Activated CD4-positive, alpha-beta T cell treated with anti-CD3 and anti-CD28 coated beads for 36 hours (primary cell): ENCODE data around the gene GDI1. TPM values are rescaled to one million over a fixed set of nuclear protein-coding genes. Genes with fewer than 3 reads are reported as not detected.
"Not testable (repeated sequence)": the region's sequence is repeated elsewhere in the genome, so short reads cannot be mapped to it uniquely, and the experiment has no call there.

Source experiments
- ATAC-seq: fragments of 200-7000 bp; cut with Tn5 transposase; one replicate; pipeline ENCODE4 v1.10.0; 2021; ENCODE audit warnings: mild to moderate bottlenecking, moderate library complexity
- CTCF ChIA-PET: fragments of 350-600 bp; sonication (Branson Sonifier 250); formaldehyde crosslinking; loops from one replicate; lab custom pipeline; 2021; ENCODE audit warnings: antibody characterized with exemption; lab: Charles Lee
- POLR2A ChIA-PET: fragments of 350-600 bp; sonication (Branson Sonifier 250); formaldehyde crosslinking; loops from one replicate; lab custom pipeline; 2021; ENCODE audit warnings: antibody characterized with exemption, inconsistent platforms; lab: Charles Lee
- DNase-seq: peaks from one replicate; pipeline ENCODE4 v3.0.0-alpha.2; 2020
- H3K27ac Mint-ChIP-seq: one replicate; pipeline ENCODE4 v1.8.0; 2021; ENCODE audit warnings: mixed read lengths
- H3K27me3 Mint-ChIP-seq: one replicate; pipeline ENCODE4 v1.8.0; 2021; ENCODE audit warnings: mixed read lengths
- H3K36me3 Mint-ChIP-seq: one replicate; pipeline ENCODE4 v1.8.0; 2021; ENCODE audit warnings: low read depth, mixed read lengths
- H3K4me1 Mint-ChIP-seq: one replicate; pipeline ENCODE4 v1.8.0; 2021; ENCODE audit warnings: mixed read lengths
- H3K4me3 Mint-ChIP-seq: one replicate; pipeline ENCODE4 v1.8.0; 2021; ENCODE audit warnings: mild to moderate bottlenecking, moderate library complexity, mixed read lengths
- H3K9me3 Mint-ChIP-seq: one replicate; pipeline ENCODE4 v1.8.0; 2021; ENCODE audit warnings: low read depth, mixed read lengths
- intact Hi-C, 2 experiments: fragments of 100-400 bp; cut with DNase I in 1 of 2; cut with micrococcal nuclease in 1 of 2; formaldehyde crosslinking; loops; one replicate each; pipeline versions ENCODE4 v1.14.2 to v1.15.1; 2022 to 2024; cut with DNase I, micrococcal nuclease
- total RNA-seq, 2 experiments: library from RNA; stranded (reverse); gene quantifications; one replicate each; pipeline ENCODE4 v1.2.3, GENCODE V29; 2021

The GDI1 gene
- total RNA-seq, 2 experiments from 2014 or later, result 100 to 117 TPM

DNA sequence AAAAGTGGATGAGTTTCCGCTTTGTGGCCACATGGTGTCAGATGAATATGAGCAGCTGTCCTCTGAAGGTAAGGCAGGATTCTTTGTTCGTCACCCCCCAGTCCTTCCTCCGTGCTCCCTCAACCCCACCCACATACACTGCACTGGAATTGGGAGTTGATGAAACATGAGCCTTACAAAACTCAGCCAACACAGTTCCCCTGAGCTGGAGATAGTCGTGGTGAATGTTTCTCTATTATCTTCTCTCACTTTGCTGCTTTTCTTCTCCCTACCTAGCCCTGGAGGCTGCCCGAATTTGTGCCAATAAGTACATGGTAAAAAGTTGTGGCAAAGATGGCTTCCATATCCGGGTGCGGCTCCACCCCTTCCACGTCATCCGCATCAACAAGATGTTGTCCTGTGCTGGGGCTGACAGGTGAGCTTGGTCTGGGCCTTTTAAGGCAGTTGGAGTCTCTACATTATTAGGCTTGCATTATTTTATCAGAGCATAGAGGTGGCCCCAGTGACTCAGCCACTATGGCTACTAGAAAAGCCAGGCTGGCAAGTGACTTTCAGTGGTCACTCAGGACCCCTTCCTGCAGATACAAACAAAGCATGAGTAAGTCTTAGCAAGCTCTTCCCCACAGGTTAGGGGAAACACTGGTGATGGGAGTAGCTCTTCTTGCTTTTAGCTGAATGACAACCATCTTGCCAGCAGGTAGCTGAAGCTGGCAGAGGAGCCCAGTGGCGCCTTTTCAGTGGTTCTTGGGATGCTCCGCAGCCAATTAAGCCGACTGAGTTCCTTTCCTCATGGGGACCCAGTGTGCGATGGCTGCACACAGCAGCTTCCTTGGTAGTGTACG lies 37.2 kb upstream of the GDI1 start:
- no peak for ATAC-seq
- ChIA-PET POLR2A (interaction anchor here (1.7 kb wide), 1 partner anchor 29 kb away, joined by 3 read pairs; no protein-coding TSS in a partner anchor), CTCF (interaction anchor here (1.9 kb wide), 1 partner anchor 11 kb away, joined by 9 read pairs; the partner anchor contains the start of gene TAFAZZIN)
- H3K27me3 Mint-ChIP-seq, result no peaks in the 10 kb centered on the region
- no peaks in the 10 kb centered on the region for H3K4me1 Mint-ChIP-seq
- H3K9me3 Mint-ChIP-seq, result no peaks in the 10 kb centered on the region
- intact Hi-C loops, result loop anchor here in 1 of 2 experiments (2.0 kb wide), 2 partner anchors 29 to 37 kb away; partner anchors contain the start of genes ATP6AP1 and GDI1
- H3K27ac Mint-ChIP-seq, result peak overlapping the region; percentile 100
- peak; percentile 50 for DNase-seq
- H3K36me3 Mint-ChIP-seq, result peaks cover 35% of the 10 kb centered on the region
- H3K4me3 Mint-ChIP-seq, result peak overlapping the region; percentile 99

DNA sequence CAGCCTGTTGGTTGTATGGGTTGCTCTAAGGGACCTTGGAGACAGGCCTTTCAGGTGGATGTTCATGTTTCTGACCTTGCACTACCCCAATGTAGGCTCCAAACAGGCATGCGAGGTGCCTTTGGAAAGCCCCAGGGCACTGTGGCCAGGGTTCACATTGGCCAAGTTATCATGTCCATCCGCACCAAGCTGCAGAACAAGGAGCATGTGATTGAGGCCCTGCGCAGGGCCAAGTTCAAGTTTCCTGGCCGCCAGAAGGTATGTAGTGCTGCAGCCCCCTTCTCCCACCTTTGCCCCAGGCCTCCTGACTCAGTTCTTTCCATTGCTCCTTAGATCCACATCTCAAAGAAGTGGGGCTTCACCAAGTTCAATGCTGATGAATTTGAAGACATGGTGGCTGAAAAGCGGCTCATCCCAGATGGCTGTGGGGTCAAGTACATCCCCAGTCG lies 36.6 kb upstream of the GDI1 start:
- Mint-ChIP-seq H3K36me3 (peaks cover 35% of the 10 kb centered on the region), H3K4me3 (peak overlapping the region; percentile 99), H3K27ac (peak overlapping the region; percentile 100)
- intact Hi-C loops, DNase-seq, H3K4me1 Mint-ChIP-seq, ATAC-seq, H3K27me3 Mint-ChIP-seq, H3K9me3 Mint-ChIP-seq: not testable (repeated sequence)
- CTCF ChIA-PET, result interaction anchor here (1.9 kb wide), 1 partner anchor 10 kb away, joined by 9 read pairs; the partner anchor contains the start of gene TAFAZZIN
- POLR2A ChIA-PET, result interaction anchor here (1.7 kb wide), 1 partner anchor 29 kb away, joined by 3 read pairs; no protein-coding TSS in a partner anchor

DNA sequence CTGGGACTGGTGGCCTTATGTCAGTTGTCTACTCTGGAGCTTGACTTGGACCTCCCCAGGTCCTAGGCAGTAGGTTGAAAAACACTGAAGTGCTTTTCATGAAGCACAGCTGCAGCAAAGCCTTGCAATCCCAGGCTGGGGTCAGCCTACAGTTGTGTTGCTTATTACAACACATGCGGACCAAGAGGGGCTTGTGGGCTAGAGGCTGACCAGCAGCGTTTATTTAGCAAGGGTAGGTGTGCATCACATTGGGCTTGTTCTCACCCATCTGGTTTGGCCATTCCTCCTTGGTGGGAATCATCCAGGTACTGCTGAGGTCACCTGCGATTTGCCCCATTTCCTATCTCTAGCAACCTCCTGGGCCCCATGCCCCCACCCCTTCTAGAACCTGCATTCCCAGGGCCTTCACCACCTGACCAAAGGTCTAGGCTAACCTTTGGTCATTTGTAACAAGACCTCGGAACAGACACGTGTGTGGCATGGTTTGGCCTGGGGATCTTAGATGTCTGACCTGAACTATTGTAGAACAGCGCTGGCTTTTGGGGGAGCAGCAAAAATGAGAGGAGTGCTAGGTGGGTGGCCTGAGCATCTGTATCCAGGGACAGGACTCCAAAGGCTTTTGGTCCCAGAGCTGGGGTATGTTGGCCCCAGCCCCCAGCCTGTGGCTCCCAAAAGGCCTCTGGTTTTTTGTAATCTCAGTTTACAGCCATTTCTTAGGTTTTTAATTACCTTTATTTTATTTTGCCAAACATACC lies 35.7 kb upstream of the GDI1 start:
- ChIA-PET CTCF (no interaction called here), POLR2A (no interaction called here)
- ATAC-seq, result no peak
- Mint-ChIP-seq H3K9me3 (no peaks in the 10 kb centered on the region), H3K36me3 (peaks cover 35% of the 10 kb centered on the region), H3K27ac (peak overlapping the region; percentile 100), H3K4me3 (peak overlapping the region; percentile 99), H3K4me1 (no peaks in the 10 kb centered on the region), H3K27me3 (no peaks in the 10 kb centered on the region)
- DNase-seq, result peak; percentile 23
- intact Hi-C loops, result no loop called here

DNA sequence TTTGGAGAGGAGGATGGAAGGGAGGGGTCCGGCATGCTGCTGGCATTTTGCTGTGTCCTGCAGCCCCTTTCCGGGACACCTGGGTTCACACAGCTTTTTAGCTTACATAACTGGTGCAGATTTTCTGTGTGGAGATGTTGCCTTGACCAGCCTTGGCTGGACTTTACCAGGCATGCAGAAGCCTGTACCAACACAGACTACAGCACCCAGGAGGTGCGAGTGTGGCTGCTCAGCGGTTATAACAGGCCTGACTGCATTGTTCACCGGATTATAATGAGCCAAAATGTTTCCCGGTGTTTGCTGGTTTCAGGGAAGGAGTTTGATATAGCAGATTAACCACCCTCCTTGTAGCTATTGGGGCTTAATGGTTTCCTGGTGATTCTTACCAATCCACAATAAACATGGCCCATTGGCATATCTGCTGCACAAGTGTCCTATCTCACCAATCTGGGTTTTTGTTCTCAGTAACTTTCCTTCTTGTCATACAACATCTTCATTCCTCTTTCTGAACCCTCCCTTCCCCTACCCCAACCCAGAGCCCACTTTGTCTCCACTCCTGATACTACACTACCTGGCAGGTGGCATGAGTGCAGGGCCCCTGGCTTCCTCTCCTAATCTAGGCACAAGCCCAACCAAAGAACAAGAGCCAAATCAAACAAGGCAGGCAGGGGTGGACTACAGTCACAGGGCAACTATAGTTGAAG lies 34.9 kb upstream of the GDI1 start:
- H3K27me3 Mint-ChIP-seq, result no peaks in the 10 kb centered on the region
- H3K9me3 Mint-ChIP-seq, result no peaks in the 10 kb centered on the region
- H3K36me3 Mint-ChIP-seq, result peaks cover 35% of the 10 kb centered on the region
- no peak overlapping the region for H3K4me3 Mint-ChIP-seq
- CTCF ChIA-PET, result no interaction called here
- ATAC-seq (no peak), DNase-seq (no peak)
- POLR2A ChIA-PET, result no interaction called here
- intact Hi-C loops, result no loop called here
- H3K4me1 Mint-ChIP-seq, result no peaks in the 10 kb centered on the region
- no peak overlapping the region for H3K27ac Mint-ChIP-seq

DNA sequence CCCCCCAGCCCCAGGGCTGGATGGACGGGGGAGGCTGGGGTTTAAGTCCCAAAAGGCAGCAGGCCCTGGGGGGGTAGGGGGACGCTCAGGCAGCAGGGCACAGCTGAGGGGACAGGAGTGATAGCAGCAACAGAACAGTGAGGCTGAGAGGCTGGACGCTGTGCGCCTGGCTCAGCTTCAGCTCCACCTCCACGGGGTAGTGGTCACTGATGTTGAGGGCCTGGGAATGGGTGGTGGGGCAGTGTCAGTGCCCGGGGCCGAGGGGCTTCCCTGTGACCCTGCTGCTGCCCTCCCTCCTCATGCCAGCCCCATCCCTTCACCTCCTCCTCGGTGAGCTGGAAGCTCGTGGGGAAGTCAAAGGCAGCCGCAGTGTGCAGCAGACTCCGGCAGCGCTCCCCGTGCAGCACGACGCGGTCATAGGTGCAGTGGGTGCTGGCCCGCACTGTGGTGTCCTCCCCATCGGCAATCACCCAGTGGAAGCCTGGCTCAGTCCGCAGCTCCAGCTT lies 34.3 kb upstream of the GDI1 start:
- Mint-ChIP-seq H3K36me3 (peaks cover 35% of the 10 kb centered on the region), H3K27me3 (no peaks in the 10 kb centered on the region), H3K27ac (no peak overlapping the region), H3K4me1 (no peaks in the 10 kb centered on the region), H3K4me3 (no peak overlapping the region), H3K9me3 (no peaks in the 10 kb centered on the region)
- intact Hi-C loops, result no loop called here
- POLR2A ChIA-PET, result no interaction called here
- no peak for ATAC-seq
- DNase-seq, result no peak
- CTCF ChIA-PET, result no interaction called here

DNA sequence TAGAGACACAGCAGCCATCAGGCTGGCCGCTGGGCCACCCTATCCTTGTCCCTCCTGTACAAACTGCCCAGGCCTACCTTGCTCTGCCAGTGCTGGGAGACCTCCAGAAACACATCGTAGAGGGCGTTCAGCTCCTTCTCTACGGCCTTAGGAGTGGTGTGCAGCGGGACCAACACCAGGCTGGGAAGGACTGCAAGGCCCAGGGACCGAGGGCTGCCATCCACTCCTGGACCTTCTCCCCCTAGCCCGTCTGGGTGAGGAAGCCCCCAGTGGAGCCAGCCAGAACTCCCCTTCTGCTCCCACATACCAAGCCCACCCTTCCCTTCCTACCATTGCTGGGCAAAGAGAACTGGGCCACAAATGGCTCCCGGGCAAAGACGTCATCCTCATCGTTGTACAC lies 33.8 kb upstream of the GDI1 start:
- CTCF ChIA-PET, result no interaction called here
- DNase-seq, result no peak
- intact Hi-C loops, result no loop called here
- ATAC-seq, result no peak
- Mint-ChIP-seq H3K9me3 (no peaks in the 10 kb centered on the region), H3K27me3 (no peaks in the 10 kb centered on the region), H3K4me3 (no peak overlapping the region), H3K36me3 (peaks cover 31% of the 10 kb centered on the region), H3K4me1 (no peaks in the 10 kb centered on the region), H3K27ac (no peak overlapping the region)
- POLR2A ChIA-PET, result interaction anchor here (1.1 kb wide), 1 partner anchor 81 kb away, joined by 3 read pairs; no protein-coding TSS in a partner anchor

DNA sequence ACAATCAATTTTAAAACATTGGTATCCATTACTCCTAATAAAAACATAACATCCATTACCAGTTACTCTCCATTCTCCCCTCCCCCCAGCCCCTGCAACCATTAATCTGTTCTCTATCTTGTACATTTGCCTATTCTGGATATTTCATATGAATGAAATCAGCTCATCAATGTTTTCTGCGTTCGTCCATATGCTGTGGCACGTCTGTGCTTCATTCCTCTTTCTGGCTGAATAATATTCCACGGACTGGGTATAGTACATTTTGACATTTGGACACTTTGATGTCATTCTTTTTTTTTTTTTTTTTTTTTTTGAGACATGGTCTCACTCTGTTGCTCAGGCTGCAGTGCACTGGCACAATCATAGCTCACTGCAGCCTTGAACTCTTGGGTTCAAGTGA lies 33.1 kb upstream of the GDI1 start:
- ATAC-seq (no peak), DNase-seq (no peak)
- ChIA-PET CTCF (interaction anchor here (0.8 kb wide), 1 partner anchor 27 kb away, joined by 3 read pairs; no protein-coding TSS in a partner anchor), POLR2A (interaction anchor here (1.1 kb wide), 1 partner anchor 80 kb away, joined by 3 read pairs; no protein-coding TSS in a partner anchor)
- H3K9me3 Mint-ChIP-seq, result no peaks in the 10 kb centered on the region
- H3K36me3 Mint-ChIP-seq, result peaks cover 25% of the 10 kb centered on the region
- no peak overlapping the region for H3K27ac Mint-ChIP-seq
- intact Hi-C loops, result no loop called here
- H3K4me1 Mint-ChIP-seq, result peaks cover 3% of the 10 kb centered on the region
- no peaks in the 10 kb centered on the region for H3K27me3 Mint-ChIP-seq
- H3K4me3 Mint-ChIP-seq, result no peak overlapping the region

DNA sequence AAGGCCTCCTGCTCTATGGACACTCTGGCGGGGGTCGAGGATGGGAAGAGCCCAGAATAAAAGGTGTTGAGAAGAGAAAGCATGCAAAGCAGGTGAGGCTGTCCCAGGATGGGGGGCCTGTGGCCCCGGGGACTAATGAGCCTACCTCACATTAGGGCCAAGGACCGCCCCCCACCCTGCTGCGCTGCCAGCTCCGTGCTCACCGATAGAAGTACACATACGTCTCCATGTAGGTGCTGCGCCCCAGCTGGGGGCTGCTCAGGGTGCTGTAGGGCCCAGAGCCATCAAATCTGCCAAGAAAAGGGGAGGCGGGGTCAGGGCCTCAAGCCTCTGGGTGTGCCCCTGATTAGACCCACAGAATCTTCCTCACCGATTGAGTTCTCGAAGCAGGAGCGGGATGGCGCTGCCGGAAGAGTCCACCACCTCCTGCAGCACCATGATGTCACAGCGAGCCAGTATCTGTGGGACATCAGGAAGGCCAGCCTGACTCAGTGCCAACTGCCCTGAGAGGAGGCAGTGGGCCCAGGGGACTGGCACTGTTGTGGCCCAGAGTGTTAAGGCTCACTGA lies 32.2 kb upstream of the GDI1 start:
- H3K4me3 Mint-ChIP-seq, result no peak overlapping the region
- ChIA-PET CTCF (no interaction called here), POLR2A (interaction anchor here (1.1 kb wide), 1 partner anchor 79 kb away, joined by 3 read pairs; no protein-coding TSS in a partner anchor)
- no peak overlapping the region for H3K27ac Mint-ChIP-seq
- no peak for DNase-seq
- peaks cover 16% of the 10 kb centered on the region for H3K36me3 Mint-ChIP-seq
- no peaks in the 10 kb centered on the region for H3K27me3 Mint-ChIP-seq
- H3K4me1 Mint-ChIP-seq, result peaks cover 6% of the 10 kb centered on the region
- no peaks in the 10 kb centered on the region for H3K9me3 Mint-ChIP-seq
- intact Hi-C loops, result no loop called here
- no peak for ATAC-seq

DNA sequence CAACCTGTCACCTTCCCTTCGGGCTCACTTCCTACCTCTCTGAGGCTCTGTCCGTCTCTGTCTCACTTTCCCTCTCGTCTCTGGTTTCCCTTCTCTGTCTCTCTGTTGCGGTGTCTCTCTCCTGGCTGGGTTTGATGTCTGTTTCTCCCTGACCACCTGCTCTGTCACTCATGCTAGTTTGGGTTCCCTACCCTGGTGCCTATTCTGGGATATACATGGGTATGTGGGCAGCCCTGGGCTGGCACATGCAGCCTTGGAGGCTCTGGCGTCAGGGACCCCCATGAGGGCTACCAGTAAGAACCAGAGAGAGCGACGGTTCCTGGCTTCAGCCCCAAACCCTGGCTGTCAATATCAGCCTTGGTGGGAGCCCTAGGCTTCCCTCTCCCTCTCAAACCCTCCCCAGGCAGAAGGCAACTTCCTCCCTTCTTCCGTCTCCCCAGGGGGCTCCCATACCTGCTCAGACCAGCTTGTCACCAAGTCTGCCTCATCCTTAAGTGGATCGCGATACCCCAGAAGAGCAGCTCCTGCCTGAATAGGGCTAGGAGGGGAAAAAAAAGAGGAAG lies 28.2 kb upstream of the GDI1 start:
- DNase-seq, result no peak
- ChIA-PET POLR2A (interaction anchor here (1.0 kb wide), 1 partner anchor 11 kb away, joined by 5 read pairs; the partner anchor contains the start of gene RPL10), CTCF (interaction anchor here (0.9 kb wide), 1 partner anchor 127 kb away, joined by 3 read pairs; no protein-coding TSS in a partner anchor)
- H3K27me3 Mint-ChIP-seq, result no peaks in the 10 kb centered on the region
- H3K27ac Mint-ChIP-seq, result no peak overlapping the region
- no peaks in the 10 kb centered on the region for H3K9me3 Mint-ChIP-seq
- ATAC-seq, result no peak
- H3K36me3 Mint-ChIP-seq, result peaks cover 5% of the 10 kb centered on the region
- H3K4me1 Mint-ChIP-seq, result peaks cover 13% of the 10 kb centered on the region
- intact Hi-C loops, result no loop called here
- peak overlapping the region; percentile 64 for H3K4me3 Mint-ChIP-seq

DNA sequence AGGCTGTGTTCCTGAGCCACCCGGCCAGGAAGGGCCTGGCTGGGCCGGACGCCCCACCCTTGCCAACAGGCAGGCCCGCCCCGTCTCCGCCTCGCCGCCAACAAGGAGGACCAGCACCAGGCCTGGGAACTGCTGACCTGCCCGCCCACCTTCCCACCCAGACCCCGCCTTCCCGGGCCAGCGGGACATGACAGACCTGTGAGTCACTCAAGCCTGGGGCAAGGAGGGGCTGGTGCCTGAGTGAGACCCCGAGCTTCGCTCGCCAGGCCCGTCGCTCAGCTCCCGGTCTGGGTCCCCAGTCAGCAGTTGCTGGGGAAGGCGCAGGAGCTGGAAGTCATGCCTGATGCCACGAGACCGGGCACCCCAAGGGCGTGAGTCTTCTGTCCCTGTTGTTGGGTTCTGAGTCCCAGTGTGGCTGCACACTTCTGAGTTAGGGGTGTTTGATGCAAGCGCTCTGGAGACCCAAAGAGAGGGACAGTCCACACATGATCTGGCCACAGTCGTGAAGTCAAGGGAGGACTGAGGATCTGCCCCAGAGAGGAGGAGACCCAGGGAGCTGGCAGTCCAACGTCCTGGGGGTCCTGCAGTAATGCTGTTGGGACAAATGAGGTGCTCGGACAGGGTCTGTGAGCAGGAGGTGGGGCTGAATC lies 27.6 kb upstream of the GDI1 start, which contains the start of gene DNASE1L1:
Gene DNASE1L1 (minus strand): TSS at position 33 of the 650 bp plus-strand sequence. CDS start 3,686 bp downstream, outside the sequence.
- peak; percentile 32 for DNase-seq

More for the DNA sequence above, 27.6 kb upstream of the GDI1 start, which contains the start of gene DNASE1L1:
- Mint-ChIP-seq H3K27me3 (no peaks in the 10 kb centered on the region), H3K4me3 (peak within 1 kb of the TSS; percentile 64), H3K27ac (peak within 1 kb of the TSS; percentile 47), H3K36me3 (peaks cover 7% of the 10 kb centered on the region), H3K4me1 (peaks cover 13% of the 10 kb centered on the region), H3K9me3 (no peaks in the 10 kb centered on the region)
- ATAC-seq, result no peak
- intact Hi-C loops, result no loop called here
- CTCF ChIA-PET, result no interaction called here
- POLR2A ChIA-PET, result interaction anchor here (1.0 kb wide), 1 partner anchor 12 kb away, joined by 5 read pairs; the partner anchor contains the start of gene RPL10
